Upper lobe of left lung (tissue), 6 donors: ENCODE data around the gene MSMO1. TPM values are rescaled to one million over a fixed set of nuclear protein-coding genes. Genes with fewer than 3 reads are reported as not detected.
A peak's percentile ranks its signal among the peaks of the same experiment; 100 is the strongest.

Experiments used
- ATAC-seq, 2 donors: fragments of 200-7000 bp; cut with Tn5 transposase; one replicate each; pipeline ENCODE4 v1.9.1; 2022; ENCODE audit warnings: mild to moderate bottlenecking in 2 of 2, moderate library complexity in 2 of 2; ENCODE audit not compliant: low FRiP score in 2 of 2
- DNase-seq, 2 donors: peaks; one replicate each; pipeline ENCODE4 v3.0.0-alpha.2; 2019 to 2020
- H3K27ac ChIP-seq, 4 donors: fragments of 200-600 bp; sonication (generic); one replicate each; pipeline ENCODE4 v1.5.1; 2016 to 2019
- H3K27me3 ChIP-seq, 4 donors: fragments of 200-600 bp; sonication (generic); one replicate each; pipeline ENCODE4 v1.5.1; 2017 to 2019
- H3K36me3 ChIP-seq, 4 donors: fragments of 200-600 bp; sonication (generic); one replicate each; pipeline ENCODE4 v1.5.1; 2016 to 2019
- H3K4me1 ChIP-seq, 4 donors: fragments of 200-600 bp; sonication (generic); one replicate each; pipeline ENCODE4 v1.5.1; 2018 to 2019
- H3K4me3 ChIP-seq, 4 donors: fragments of 200-600 bp; sonication (generic); one replicate each; pipeline ENCODE4 v1.5.1; 2017 to 2019; ENCODE audit warnings: mild to moderate bottlenecking in 2 of 4, moderate library complexity in 1 of 4
- H3K9me3 ChIP-seq, 4 donors: fragments of 200-600 bp; sonication (generic); one replicate each; pipeline ENCODE4 v1.5.1; 2018 to 2019
- CTCF ChIP-seq, 6 experiments: fragments of 450-650 bp in 4 of 6; fragments of 200-600 bp in 2 of 6; sonication (generic) in 2 of 6; IDR thresholded peaks; one replicate each; pipeline ENCODE4 v1.5.1; 2016 to 2019; ENCODE audit warnings: antibody characterized with exemption in 6 of 6
- EP300 ChIP-seq, 4 donors: sonication (generic); formaldehyde crosslinking; IDR thresholded peaks; one replicate each; pipeline ENCODE4 v1.5.1; 2017; ENCODE audit warnings: antibody characterized with exemption in 4 of 4, control low read depth in 2 of 4
- POLR2A ChIP-seq, 4 donors: fragments of 450-650 bp; IDR thresholded peaks; one replicate each; pipeline ENCODE4 v1.5.1; 2016 to 2017; ENCODE audit warnings: antibody characterized with exemption in 4 of 4, mild to moderate bottlenecking in 2 of 4
- POLR2AphosphoS5 ChIP-seq, 2 donors: sonication (generic); formaldehyde crosslinking; IDR thresholded peaks; one replicate each; pipeline ENCODE4 v1.5.1; 2017; ENCODE audit warnings: antibody characterized with exemption in 2 of 2
- WGBS, 2 donors: methylation state at CpG; one replicate each; pipeline ENCODE4 v1.1.5; 2017 to 2018; 5-methylcytosine and 5-hydroxymethylcytosine counted together
- total RNA-seq, 6 donors: library from RNA; depleted of rRNA in 4 of 6; stranded (reverse); fragments of >200 nt in 4 of 6; gene quantifications; one replicate each; pipeline versions ENCODE4 v1.1.0 to v1.2.1, GENCODE V29; 2016 to 2021
- donor health status: DM: no; HTN: no; CAD: no; lungs with moderate emphysema.
- donor health status: DM: no; HTN: yes; CAD: no; lungs with severe emphysema.

Gene MSMO1
- total RNA-seq, 6 donors from 2014 or later, result 21.0 to 193 (median 125) TPM

GRCh38 chr4:165368114-165368513 lies 40.6 kb downstream of the MSMO1 start:
- H3K36me3 ChIP-seq, result no peaks in the 10 kb centered on the region
- ATAC-seq, result no peak
- no peaks in the 10 kb centered on the region for H3K27me3 ChIP-seq
- H3K9me3 ChIP-seq, result no peaks in the 10 kb centered on the region
- no peaks in the 10 kb centered on the region for H3K4me1 ChIP-seq
- no peak overlapping the region for H3K4me3 ChIP-seq
- 87 to 100% methylated on average over 1 of the region's 1 CpG for WGBS, 2 donors
- no peak for DNase-seq
- TF ChIP-seq CTCF (IDR thresholded peaks at IDR 0.05) (no peak), POLR2AphosphoS5 (IDR thresholded peaks at IDR 0.05) (no peak), EP300 (IDR thresholded peaks at IDR 0.05) (no peak), POLR2A (IDR thresholded peaks at IDR 0.05) (no peak)
- H3K27ac ChIP-seq, result no peak overlapping the region

- no peak overlapping the region for H3K27ac ChIP-seq
- no peaks in the 10 kb centered on the region for H3K4me1 ChIP-seq
- no peak overlapping the region for H3K4me3 ChIP-seq
- TF ChIP-seq EP300 (IDR thresholded peaks at IDR 0.05), result no peak
- H3K9me3 ChIP-seq, result no peaks in the 10 kb centered on the region
- H3K27me3 ChIP-seq, result no peaks in the 10 kb centered on the region
- DNase-seq (no peak), ATAC-seq (no peak)
- WGBS, 2 donors, result 94 to 96% methylated on average over 1 of the region's 1 CpG
- no peaks in the 10 kb centered on the region for H3K36me3 ChIP-seq
These were observed 41.1 kb downstream of the MSMO1 start for GRCh38 chr4:165368567-165368966.

GRCh38 chr4:165369522-165369921 lies 42.1 kb downstream of the MSMO1 start:
- Histone ChIP-seq H3K36me3 (no peaks in the 10 kb centered on the region), H3K27me3 (no peaks in the 10 kb centered on the region), H3K4me3 (no peak overlapping the region), H3K4me1 (no peaks in the 10 kb centered on the region), H3K9me3 (no peaks in the 10 kb centered on the region), H3K27ac (no peak overlapping the region)
- no peak for TF ChIP-seq POLR2AphosphoS5 (IDR thresholded peaks at IDR 0.05)
- no peak for TF ChIP-seq EP300 (IDR thresholded peaks at IDR 0.05)
- TF ChIP-seq CTCF (IDR thresholded peaks at IDR 0.05), result no peak
- no peak for TF ChIP-seq POLR2A (IDR thresholded peaks at IDR 0.05)
- ATAC-seq (no peak), DNase-seq (no peak)
- WGBS, 2 donors, result 51 to 62% methylated on average over 5 of the region's 5 CpGs

- Histone ChIP-seq H3K4me1 (no peaks in the 10 kb centered on the region), H3K36me3 (no peaks in the 10 kb centered on the region), H3K27ac (no peak overlapping the region), H3K27me3 (no peaks in the 10 kb centered on the region), H3K4me3 (no peak overlapping the region), H3K9me3 (no peaks in the 10 kb centered on the region)
- WGBS, 2 donors, result 86 to 94% methylated on average over 1 of the region's 1 CpG
- TF ChIP-seq CTCF (IDR thresholded peaks at IDR 0.05), result no peak
- TF ChIP-seq POLR2AphosphoS5 (IDR thresholded peaks at IDR 0.05), result no peak
- no peak for TF ChIP-seq POLR2A (IDR thresholded peaks at IDR 0.05)
- no peak for TF ChIP-seq EP300 (IDR thresholded peaks at IDR 0.05)
- DNase-seq (no peak), ATAC-seq (no peak)
These were observed 43.1 kb downstream of the MSMO1 start for GRCh38 chr4:165370530-165370929.

- peaks cover 0 to 13% (median 8%) of the 10 kb centered on the region in 4 donors for H3K4me1 ChIP-seq
- H3K9me3 ChIP-seq, result no peaks in the 10 kb centered on the region
- ATAC-seq (no peak), DNase-seq (no peak)
- no peak for TF ChIP-seq EP300 (IDR thresholded peaks at IDR 0.05)
- H3K36me3 ChIP-seq, result no peaks in the 10 kb centered on the region
- H3K4me3 ChIP-seq, result no peak overlapping the region
- WGBS, 2 donors, result 79 to 86% methylated on average over 2 of the region's 2 CpGs
- H3K27ac ChIP-seq, result no peak overlapping the region
- peaks cover 0 to 14% (median 6%) of the 10 kb centered on the region in 4 donors for H3K27me3 ChIP-seq
These were observed 48.0 kb downstream of the MSMO1 start for GRCh38 chr4:165375465-165375864.

- H3K4me1 ChIP-seq, result peaks cover 0 to 13% (median 8%) of the 10 kb centered on the region in 4 donors
- TF ChIP-seq POLR2A (IDR thresholded peaks at IDR 0.05), result no peak
- no peak for TF ChIP-seq EP300 (IDR thresholded peaks at IDR 0.05)
- no peak for TF ChIP-seq POLR2AphosphoS5 (IDR thresholded peaks at IDR 0.05)
- no peak for TF ChIP-seq CTCF (IDR thresholded peaks at IDR 0.05)
- DNase-seq (no peak), ATAC-seq (no peak)
- no peaks in the 10 kb centered on the region for H3K36me3 ChIP-seq
- H3K9me3 ChIP-seq, result no peaks in the 10 kb centered on the region
- H3K27ac ChIP-seq, result peak overlapping the region in 2 of 4 donors; percentile 67 to 75
- 22 to 52% methylated on average over 1 of the region's 1 CpG for WGBS, 2 donors
- H3K27me3 ChIP-seq, result peaks cover 0 to 14% (median 6%) of the 10 kb centered on the region in 4 donors
- peak overlapping the region in 3 of 4 donors; percentile 46 to 65 (median 58) for H3K4me3 ChIP-seq
These were observed 50.9 kb downstream of the MSMO1 start for GRCh38 chr4:165378398-165378744.
